SK-N-SH (cell line): ENCODE measurements around the gene FBXO47. TPM values are rescaled to one million over a fixed set of nuclear protein-coding genes. Genes with fewer than 3 reads are reported as not detected.

Source experiments
- CTCF ChIA-PET: fragments of 300-600, 350-600 bp; formaldehyde crosslinking; extraction: SDS; loops from one replicate; lab custom pipeline; 2021; lab: Yijun Ruan, JAX
- POLR2A ChIA-PET: fragments of 350-600 bp; sonication (Branson Sonifier 250); formaldehyde crosslinking; extraction: SDS; loops from one replicate; lab custom pipeline; 2020; ENCODE audit warnings: antibody characterized with exemption, inconsistent platforms; lab: Yijun Ruan, JAX
- DNase-seq: peaks from one replicate; pipeline ENCODE4 v3.0.0; 2012
- H2AFZ ChIP-seq: fragments of 200-600 bp; sonication (generic); 2 replicates; pipeline ENCODE4 v1.8.1; 2016; ENCODE audit warnings: antibody characterized with exemption, mild to moderate bottlenecking, low read depth
- H3F3A ChIP-seq: fragments of 200-600 bp; sonication (generic); replicated peaks from 2 replicates; pipeline ENCODE3; 2016; ENCODE audit warnings: antibody characterized with exemption, mild to moderate bottlenecking; ENCODE audit not compliant: insufficient read depth
- H3K27ac ChIP-seq, 2 experiments: fragments of 200-500 bp in 1 of 2; fragments of 200-600 bp in 1 of 2; sonication (Bioruptor generic) in 1 of 2; sonication (generic), shearing (Covaris generic) in 1 of 2; 2 replicates each; pipeline versions ENCODE4 v1.5.1 to v1.6.1; 2014 to 2016; ENCODE audit warnings: low read depth in 2 of 2, inconsistent platforms in 1 of 2, low read length in 1 of 2, mild to moderate bottlenecking in 1 of 2, mixed read lengths in 1 of 2
- H3K27me3 ChIP-seq: fragments of 200-600 bp; sonication (generic), shearing (Covaris generic); 2 replicates; pipeline ENCODE4 v1.6.1; 2016; ENCODE audit warnings: mixed run types; ENCODE audit not compliant: insufficient read depth
- H3K36me3 ChIP-seq, 2 experiments: fragments of 200-500 bp in 1 of 2; fragments of 200-600 bp in 1 of 2; sonication (Bioruptor generic) in 1 of 2; sonication (generic) in 1 of 2; replicated peaks in 1 of 2; 2 replicates each; pipeline versions ENCODE3 to v1.5.1; 2014 to 2016; ENCODE audit warnings: low read length in 1 of 2, mild to moderate bottlenecking in 1 of 2; ENCODE audit not compliant: insufficient read depth in 2 of 2, control insufficient read depth in 1 of 2
- H3K4me1 ChIP-seq, 2 experiments: fragments of 200-500 bp in 1 of 2; fragments of 200-600 bp in 1 of 2; sonication (Bioruptor generic) in 1 of 2; sonication (generic), shearing (Covaris generic) in 1 of 2; 2 replicates each; pipeline versions ENCODE4 v1.5.1 to v1.6.1; 2014 to 2016; ENCODE audit warnings: low read depth in 1 of 2, low read length in 1 of 2, mixed run types in 1 of 2; ENCODE audit not compliant: insufficient read depth in 2 of 2, control insufficient read depth in 1 of 2
- H3K4me2 ChIP-seq: fragments of 200-600 bp; sonication (generic), shearing (Covaris generic); 2 replicates; pipeline ENCODE4 v1.6.1; 2017; ENCODE audit warnings: mixed run types
- H3K4me3 ChIP-seq, 2 experiments: fragments of 200-500 bp in 1 of 2; fragments of 200-600 bp in 1 of 2; sonication (Bioruptor generic) in 1 of 2; sonication (generic), shearing (Covaris generic) in 1 of 2; 2 replicates each; pipeline versions ENCODE4 v1.5.1 to v1.8.1; 2014 to 2016; ENCODE audit warnings: low read depth in 2 of 2, inconsistent platforms in 1 of 2, low read length in 1 of 2, mild to moderate bottlenecking in 1 of 2, mixed read lengths in 1 of 2, moderate library complexity in 1 of 2
- H3K79me2 ChIP-seq: fragments of 200-600 bp; sonication (generic); 2 replicates; pipeline ENCODE4 v1.8.1; 2017; ENCODE audit warnings: mild to moderate bottlenecking; ENCODE audit not compliant: insufficient read depth
- H3K9ac ChIP-seq: fragments of 200-600 bp; sonication (generic); 2 replicates; pipeline ENCODE4 v1.6.1; 2017; ENCODE audit warnings: mixed run types
- H3K9me2 ChIP-seq: fragments of 200-600 bp; sonication (generic); 2 replicates; pipeline ENCODE4 v1.6.1; 2017; ENCODE audit warnings: mixed run types
- H3K9me3 ChIP-seq: fragments of 200-600 bp; sonication (generic); 2 replicates; pipeline ENCODE4 v1.6.1; 2017; ENCODE audit warnings: mixed run types, mild to moderate bottlenecking, moderate library complexity
- H4K20me1 ChIP-seq: fragments of 200-600 bp; sonication (generic); 2 replicates; pipeline ENCODE4 v1.6.1; 2017; ENCODE audit warnings: mild to moderate bottlenecking, mixed run types; ENCODE audit not compliant: insufficient read depth
- CHD2 ChIP-seq: fragments of 150-350 bp; IDR thresholded peaks from 2 replicates; pipeline ENCODE4 v1.6.1; 2018; ENCODE audit warnings: low read length; ENCODE audit not compliant: partially characterized antibody
- EP300 ChIP-seq, 2 experiments: IDR thresholded peaks; 2 replicates each; pipeline versions ENCODE4 v1.4.0 to v1.6.1; 2012; ENCODE audit warnings: borderline replicate concordance in 1 of 2, low read depth in 1 of 2, low read length in 1 of 2
- MAX ChIP-seq: IDR thresholded peaks from 2 replicates; pipeline ENCODE4 v1.4.0; 2012; ENCODE audit warnings: low read depth
- MXI1 ChIP-seq: IDR thresholded peaks from 2 replicates; pipeline ENCODE4 v1.6.1; 2012; ENCODE audit warnings: mild to moderate bottlenecking, low read depth, low read length, improper control_type of control experiment
- NRF1 ChIP-seq: IDR thresholded peaks from 2 replicates; pipeline ENCODE4 v1.6.1; 2012; ENCODE audit warnings: low read depth, mild to moderate bottlenecking, low read length
- POLR2AphosphoS5 ChIP-seq: IDR thresholded peaks from 2 replicates; pipeline ENCODE4 v1.6.1; 2012; ENCODE audit warnings: low read depth, low read length
- RAD21 ChIP-seq: IDR thresholded peaks from 2 replicates; pipeline ENCODE4 v1.6.1; 2012; ENCODE audit warnings: mild to moderate bottlenecking, low read length
- REST ChIP-seq: IDR thresholded peaks from 2 replicates; pipeline ENCODE4 v1.6.1; 2012; ENCODE audit warnings: mild to moderate bottlenecking, low read depth, low read length, moderate library complexity
- RFX5 ChIP-seq: IDR thresholded peaks from 2 replicates; pipeline ENCODE4 v1.6.1; 2012; ENCODE audit warnings: mild to moderate bottlenecking, improper control_type of control experiment, low read length
- RXRA ChIP-seq: IDR thresholded peaks from 2 replicates; pipeline ENCODE4 v1.4.0; 2012; ENCODE audit warnings: low read depth, mild to moderate bottlenecking, borderline replicate concordance
- SIN3A ChIP-seq: IDR thresholded peaks from 2 replicates; pipeline ENCODE4 v1.6.1; 2012; ENCODE audit warnings: low read depth, mild to moderate bottlenecking, low read length, moderate library complexity, borderline replicate concordance
- SMC3 ChIP-seq: IDR thresholded peaks from 2 replicates; pipeline ENCODE4 v1.6.1; 2012; ENCODE audit warnings: low read depth, low read length, improper control_type of control experiment
- TAF1 ChIP-seq: IDR thresholded peaks from 2 replicates; pipeline ENCODE4 v1.6.1; 2012; ENCODE audit warnings: low read depth, mild to moderate bottlenecking, low read length, moderate library complexity, borderline replicate concordance
- TCF12 ChIP-seq: IDR thresholded peaks from 2 replicates; pipeline ENCODE4 v1.4.0; 2012
- USF1 ChIP-seq: IDR thresholded peaks from 2 replicates; pipeline ENCODE4 v1.4.0; 2012; ENCODE audit warnings: low read depth, borderline replicate concordance
- YY1 ChIP-seq: IDR thresholded peaks from 2 replicates; pipeline ENCODE4 v1.4.0; 2012; ENCODE audit warnings: low read depth, mild to moderate bottlenecking
- WGBS: methylation state at CpG from one replicate; pipeline ENCODE4 v1.1.6; 2017; ENCODE audit warnings: low lambda C conversion rate; 5-methylcytosine and 5-hydroxymethylcytosine counted together
- polyA plus RNA-seq, 3 experiments: library from polyadenylated mRNA; depleted of rRNA; stranded (reverse); fragments of >200 nt; gene quantifications; 2 replicates each; pipeline ENCODE4 v1.2.3, GENCODE V29; 2012

FBXO47 gene
- polyA plus RNA-seq, 1 of the 3 experiments (the other 2 are of a cell fraction) = not detected

- ChIA-PET POLR2A (interaction anchor here (0.6 to 3.8 kb wide), 16 partner anchors 11 to 446 kb away, joined by 3 to 39 read pairs (median 3); partner anchors contain the start of genes LASP1, RPL19 and RPL23), CTCF (interaction anchor here (0.6 to 4.1 kb wide), 6 partner anchors 40 to 228 kb away, joined by 3 to 22 read pairs (median 3); no protein-coding TSS in a partner anchor)
Measured at GRCh38 chr17:38925263-38925995, 41.8 kb downstream of the FBXO47 start, which contains the start of gene LASP1NB. Gene LASP1NB (plus strand): TSS chr17:38925614.

More at GRCh38 chr17:38925263-38925995, 41.8 kb downstream of the FBXO47 start, which contains the start of gene LASP1NB:
- no peaks in the 10 kb centered on the region for H3K79me2 ChIP-seq
- H2AFZ ChIP-seq = peak within 1 kb of the TSS; percentile 86
- H3K9me3 ChIP-seq = no peaks in the 10 kb centered on the region
- H3F3A ChIP-seq = peaks cover 47% of the 10 kb centered on the region
- H3K4me1 ChIP-seq = peaks cover 9 to 27% of the 10 kb centered on the region in 2 experiments; a peak in 2 of 4 replicates
- H4K20me1 ChIP-seq = 0 out of 2 replicates have a peak, but pooled peaks cover 8% of the 10 kb centered on the region
- peak; percentile 93 for DNase-seq
- TF ChIP-seq SMC3 (no peak), TAF1 (peak; percentile 92), NRF1 (no peak), MAX (0 out of 2 replicates have a peak, but pooled peaks have one; percentile 51), RAD21 (peak; percentile 25), TCF12 (no peak; the same call in 1 of the 2 replicates), POLR2AphosphoS5 (peak; percentile 98), RFX5 (peak; percentile 72; the same call in 1 of the 2 replicates), CHD2 (peak; percentile 93), RXRA (no peak; the same call in 1 of the 2 replicates), MXI1 (peak; percentile 38; the same call in 1 of the 2 replicates), USF1 (no peak), REST (no peak), SIN3A (peak; percentile 74; the same call in 1 of the 2 replicates), EP300 (IDR thresholded peaks at IDR 0.05; ENCODE audit: borderline replicate concordance in 1 of 2, low read depth in 1 of 2, low read length in 1 of 2) (peak in 1 of 2 experiments; percentile 50; a peak in 2 of 4 replicates), YY1 (peak; percentile 84)
- no peaks in the 10 kb centered on the region for H3K36me3 ChIP-seq
- 33% methylated on average over 14 of the region's 14 CpGs for WGBS
- H3K27me3 ChIP-seq = no peaks in the 10 kb centered on the region
- H3K27ac ChIP-seq = peak within 1 kb of the TSS; percentile 73 to 96
- H3K4me2 ChIP-seq = peak within 1 kb of the TSS; percentile 83
- peak within 1 kb of the TSS; percentile 76 for H3K9ac ChIP-seq
- H3K4me3 ChIP-seq = peak within 1 kb of the TSS; percentile 56 to 77
- no peaks in the 10 kb centered on the region for H3K9me2 ChIP-seq
